ENCODE data around the gene ITGAD.

ITGAD gene

GRCh38 chr16:31373235-31373634 is 19.9 kb upstream of the ITGAD start:
- no peaks in the 10 kb centered on the region for H3F3A ChIP-seq (ENCODE audit: low read depth)
- no peaks in the 10 kb centered on the region for H4K20me1 ChIP-seq (ENCODE audit: insufficient read depth, low read length, poor library complexity, severe bottlenecking)
- H3K4me2 ChIP-seq (ENCODE audit: low read depth, low read length, poor library complexity, severe bottlenecking) = no peak overlapping the region
- no peaks in the 10 kb centered on the region for H3K79me2 ChIP-seq (ENCODE audit: insufficient read depth, low read length)
- no peak overlapping the region for H2AFZ ChIP-seq (ENCODE audit: low read length)
- TF ChIP-seq CTCF (conservative IDR thresholded peaks at IDR 0.05; ENCODE audit: low read length) = no peak
- no peak for TF ChIP-seq EZH2phosphoT487 (IDR thresholded peaks at IDR 0.05; ENCODE audit: borderline replicate concordance)
- H3K4me1 ChIP-seq (ENCODE audit: insufficient read depth, low read length, poor library complexity, severe bottlenecking) = no peaks in the 10 kb centered on the region
- no peaks in the 10 kb centered on the region for H3K9me2 ChIP-seq (replicated peaks; ENCODE audit: low read depth, low read length)
- no peak overlapping the region for H3K9ac ChIP-seq (ENCODE audit: low read depth, low read length, poor library complexity, severe bottlenecking)
- no peaks in the 10 kb centered on the region for H3K27me3 ChIP-seq (ENCODE audit: insufficient read depth, low read length, poor library complexity, severe bottlenecking)
- no peaks in the 10 kb centered on the region for H3K36me3 ChIP-seq (ENCODE audit: insufficient read depth, low read length)
- H3K4me3 ChIP-seq (ENCODE audit: low read length, poor library complexity, severe bottlenecking) = no peak overlapping the region
- no peaks in the 10 kb centered on the region for H3K9me3 ChIP-seq (ENCODE audit: insufficient read depth, low read depth, low read length)

GRCh38 chr16:31375231-31375630 is 17.9 kb upstream of the ITGAD start:
- Histone ChIP-seq H3K4me3 (ENCODE audit: low read length, poor library complexity, severe bottlenecking) (no peak overlapping the region), H3K27me3 (ENCODE audit: insufficient read depth, low read length, poor library complexity, severe bottlenecking) (no peaks in the 10 kb centered on the region), H2AFZ (ENCODE audit: low read length) (no peak overlapping the region), H3K9me2 (replicated peaks; ENCODE audit: low read depth, low read length) (no peaks in the 10 kb centered on the region), H4K20me1 (ENCODE audit: insufficient read depth, low read length, poor library complexity, severe bottlenecking) (no peaks in the 10 kb centered on the region), H3K4me2 (ENCODE audit: low read depth, low read length, poor library complexity, severe bottlenecking) (no peak overlapping the region), H3F3A (ENCODE audit: low read depth) (no peaks in the 10 kb centered on the region), H3K4me1 (ENCODE audit: insufficient read depth, low read length, poor library complexity, severe bottlenecking) (no peaks in the 10 kb centered on the region), H3K79me2 (ENCODE audit: insufficient read depth, low read length) (no peaks in the 10 kb centered on the region), H3K36me3 (ENCODE audit: insufficient read depth, low read length) (no peaks in the 10 kb centered on the region), H3K9me3 (ENCODE audit: insufficient read depth, low read depth, low read length) (no peaks in the 10 kb centered on the region), H3K9ac (ENCODE audit: low read depth, low read length, poor library complexity, severe bottlenecking) (no peak overlapping the region)
- TF ChIP-seq EZH2phosphoT487 (IDR thresholded peaks at IDR 0.05; ENCODE audit: borderline replicate concordance) = no peak
- no peak for TF ChIP-seq CTCF (conservative IDR thresholded peaks at IDR 0.05; ENCODE audit: low read length)

DNA sequence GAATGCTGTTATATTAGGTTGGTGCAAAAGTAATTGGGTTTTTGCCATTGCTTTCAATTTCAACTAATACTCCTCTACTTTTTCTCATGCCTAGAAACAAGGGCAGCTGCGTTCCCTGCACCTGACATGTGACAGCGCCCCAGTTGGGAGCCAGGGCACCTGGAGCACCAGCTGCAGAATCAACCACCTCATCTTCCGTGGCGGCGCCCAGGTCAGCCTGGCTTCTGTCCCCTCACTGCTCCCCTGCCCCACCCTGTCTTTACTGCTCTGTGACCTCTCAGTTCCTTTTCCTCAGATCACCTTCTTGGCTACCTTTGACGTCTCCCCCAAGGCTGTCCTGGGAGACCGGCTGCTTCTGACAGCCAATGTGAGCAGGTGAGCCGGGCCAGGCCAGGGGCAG is 16.4 kb upstream of the ITGAD start:
- Histone ChIP-seq H3K4me2 (ENCODE audit: low read depth, low read length, poor library complexity, severe bottlenecking) (no peak overlapping the region), H3K27me3 (ENCODE audit: insufficient read depth, low read length, poor library complexity, severe bottlenecking) (no peaks in the 10 kb centered on the region), H3K4me1 (ENCODE audit: insufficient read depth, low read length, poor library complexity, severe bottlenecking) (no peaks in the 10 kb centered on the region), H3K9me2 (replicated peaks; ENCODE audit: low read depth, low read length) (no peaks in the 10 kb centered on the region), H3K4me3 (ENCODE audit: low read length, poor library complexity, severe bottlenecking) (no peak overlapping the region), H3K79me2 (ENCODE audit: insufficient read depth, low read length) (no peaks in the 10 kb centered on the region), H3K36me3 (ENCODE audit: insufficient read depth, low read length) (no peaks in the 10 kb centered on the region), H3K9me3 (ENCODE audit: insufficient read depth, low read depth, low read length) (no peaks in the 10 kb centered on the region), H3F3A (ENCODE audit: low read depth) (no peaks in the 10 kb centered on the region), H2AFZ (ENCODE audit: low read length) (no peak overlapping the region), H3K9ac (ENCODE audit: low read depth, low read length, poor library complexity, severe bottlenecking) (no peak overlapping the region), H4K20me1 (ENCODE audit: insufficient read depth, low read length, poor library complexity, severe bottlenecking) (no peaks in the 10 kb centered on the region)
- TF ChIP-seq EZH2phosphoT487 (IDR thresholded peaks at IDR 0.05; ENCODE audit: borderline replicate concordance) (no peak), CTCF (conservative IDR thresholded peaks at IDR 0.05; ENCODE audit: low read length) (no peak)

All from Loucy (cell line).